Chondrocyte (in vitro differentiated cells): ENCODE results near the gene TCP1. TPM values are rescaled to one million over a fixed set of nuclear protein-coding genes. Genes with fewer than 3 reads are reported as not detected.

Source experiments
- DNase-seq: peaks from one replicate; pipeline ENCODE4 v3.0.0; 2021; ENCODE audit warnings: mixed read lengths, low spot score
- H3K27ac Mint-ChIP-seq: one replicate; pipeline ENCODE4 v1.8.0; 2021; ENCODE audit warnings: mild to moderate bottlenecking, moderate library complexity, mixed read lengths; ENCODE audit not compliant: unreplicated experiment
- H3K27me3 Mint-ChIP-seq: 2 replicates; pipeline ENCODE4 v1.8.0; 2021; ENCODE audit warnings: low read depth, mixed read lengths
- H3K36me3 Mint-ChIP-seq: 2 replicates; pipeline ENCODE4 v1.8.0; 2021; ENCODE audit warnings: low read depth, mixed read lengths
- H3K4me1 Mint-ChIP-seq: 2 replicates; pipeline ENCODE4 v1.8.0; 2021; ENCODE audit warnings: low read depth, mild to moderate bottlenecking, mixed read lengths
- H3K4me3 Mint-ChIP-seq: one replicate; pipeline ENCODE4 v1.8.0; 2021; ENCODE audit warnings: mild to moderate bottlenecking, moderate library complexity, mixed read lengths; ENCODE audit not compliant: unreplicated experiment
- H3K9me3 Mint-ChIP-seq: 2 replicates; pipeline ENCODE4 v1.8.0; 2021; ENCODE audit warnings: low read depth, mixed read lengths
- CTCF ChIP-seq: fragments of 200-600 bp; sonication (generic); IDR thresholded peaks from 2 replicates; pipeline ENCODE4 v1.5.0; 2021; ENCODE audit warnings: antibody characterized with exemption, mild to moderate bottlenecking, moderate library complexity
- long read RNA-seq: library from polyadenylated mRNA; stranded (forward); transcript quantifications from one replicate; pipeline ENCODE4 v2.0.0, GENCODE V29; 2021
- total RNA-seq: library from RNA; stranded (reverse); gene quantifications from 3 replicates; pipeline ENCODE4 v1.2.1, GENCODE V29; 2021

TCP1 gene
- total RNA-seq: 169 to 200 TPM (median 175 TPM) in 3 replicates
- long read RNA-seq, transcript TCP1-201 (12 exons, 2,499 nt): major isoform, 264 of 296 reads
- long read RNA-seq, partial matches to known transcripts: 22 of 296 reads
- long read RNA-seq, other reads (novel, unspliced or antisense): 6 of 296 reads

GRCh38 chr6:159789377-159790148 lies at the start of gene TCP1:
TSS of gene TCP1 (minus strand) at chr6:159789602. CDS start at chr6:159789468, 134 bp downstream.
- H3K4me1 Mint-ChIP-seq: peaks cover 44% of the 10 kb centered on the region
- peak within 1 kb of the TSS; percentile 98 for H3K4me3 Mint-ChIP-seq
- no peak for TF ChIP-seq CTCF
- no peaks in the 10 kb centered on the region for H3K27me3 Mint-ChIP-seq
- H3K27ac Mint-ChIP-seq: peak within 1 kb of the TSS; percentile 99
- no peaks in the 10 kb centered on the region for H3K9me3 Mint-ChIP-seq
- peak; percentile 100 for DNase-seq
- peaks cover 30% of the 10 kb centered on the region for H3K36me3 Mint-ChIP-seq

GRCh38 chr6:159838020-159838744 lies 48.8 kb upstream of the TCP1 start:
- Mint-ChIP-seq H3K27ac (no peak overlapping the region), H3K4me1 (no peaks in the 10 kb centered on the region), H3K9me3 (no peaks in the 10 kb centered on the region), H3K27me3 (no peaks in the 10 kb centered on the region), H3K36me3 (no peaks in the 10 kb centered on the region), H3K4me3 (no peak overlapping the region)
- no peak for DNase-seq
- no peak for TF ChIP-seq CTCF

- H3K36me3 Mint-ChIP-seq: no peaks in the 10 kb centered on the region
- no peak overlapping the region for H3K4me3 Mint-ChIP-seq
- H3K4me1 Mint-ChIP-seq: no peaks in the 10 kb centered on the region
- DNase-seq: no peak
- no peaks in the 10 kb centered on the region for H3K27me3 Mint-ChIP-seq
- H3K27ac Mint-ChIP-seq: no peak overlapping the region
- no peak for TF ChIP-seq CTCF
- no peaks in the 10 kb centered on the region for H3K9me3 Mint-ChIP-seq
Measured at GRCh38 chr6:159837511-159837910, 48.1 kb upstream of the TCP1 start.

- Mint-ChIP-seq H3K36me3 (no peaks in the 10 kb centered on the region), H3K4me3 (no peak overlapping the region), H3K27me3 (no peaks in the 10 kb centered on the region), H3K4me1 (no peaks in the 10 kb centered on the region), H3K27ac (no peak overlapping the region), H3K9me3 (no peaks in the 10 kb centered on the region)
- no peak for DNase-seq
- no peak for TF ChIP-seq CTCF
Measured at GRCh38 chr6:159836718-159837490, 47.5 kb upstream of the TCP1 start.
